OCI-LY1 (cell line): ENCODE data around the gene SYT6.

Source experiments
- CTCF ChIP-seq: fragments of 200-600 bp; sonication (generic), shearing (Covaris generic); IDR thresholded peaks from 2 replicates; pipeline ENCODE4 v1.5.1; 2017; ENCODE audit warnings: mild to moderate bottlenecking, antibody characterized with exemption, low read length, moderate library complexity, mixed read lengths
- EZH2 ChIP-seq: fragments of 200-600 bp; sonication (generic), shearing (Covaris generic); IDR thresholded peaks from 2 replicates; pipeline ENCODE4 v1.8.0; 2017; ENCODE audit warnings: borderline replicate concordance, mixed run types, mild to moderate bottlenecking, antibody characterized with exemption, low read length, moderate library complexity, mixed read lengths

- no peak for TF ChIP-seq CTCF
- no peak for TF ChIP-seq EZH2
Measured at GRCh38 chr1:114048232-114048631, 105.4 kb downstream of the SYT6 start.
